GM12878 (cell line): ENCODE data around the gene SCIMP. TPM values are rescaled to one million over a fixed set of nuclear protein-coding genes. Genes with fewer than 3 reads are reported as not detected.
A peak's percentile ranks its signal among the peaks of the same experiment; 100 is the strongest.
"Not testable (repeated sequence)": the region's sequence is repeated elsewhere in the genome, so short reads cannot be mapped to it uniquely, and the experiment has no call there.

ENCODE experiments used
- ATAC-seq: fragments of 200-7000 bp; cut with Tn5 transposase; 3 replicates; pipeline ENCODE4 v1.9.1; 2020; ENCODE audit warnings: mild to moderate bottlenecking, moderate library complexity
- BruUV-seq: library from RNA; stranded (reverse); fragments of 400-500 nt; replicated peaks from 2 replicates; lab custom pipeline; 2021; lab: Mats Ljungman, UMichigan
- CTCF ChIA-PET: fragments of 300-600 bp; sonication (Branson Sonifier 250); formaldehyde crosslinking; extraction: SDS; loops from one replicate; lab custom pipeline; 2021; ENCODE audit warnings: inconsistent platforms; lab: Yijun Ruan, JAX
- POLR2A ChIA-PET: fragments of 350-600 bp; formaldehyde crosslinking; extraction: SDS; loops from one replicate; lab custom pipeline; 2021; ENCODE audit warnings: inconsistent platforms; lab: Charles Lee
- RAD21 ChIA-PET: fragments of 300-600 bp; sonication (Branson Sonifier 250); formaldehyde crosslinking; loops from one replicate; lab custom pipeline; 2023; ENCODE audit warnings: antibody characterized with exemption; ENCODE audit not compliant: unreplicated experiment; lab: Charles Lee
- SMC1A ChIA-PET: fragments of 300-600 bp; sonication (Branson Sonifier 250); formaldehyde crosslinking; loops from one replicate; lab custom pipeline; 2023; ENCODE audit not compliant: unreplicated experiment, uncharacterized antibody; lab: Charles Lee
- DNase-seq: peaks from one replicate; pipeline ENCODE4 v3.0.0-alpha.2; 2011; ENCODE audit warnings: low read depth, low spot score
- FAIRE-seq: peaks from 3 replicates; lab custom pipeline; 2011; peaks lifted over from hg19 to GRCh38; lab: Jason Lieb, UNC
- H2AFZ ChIP-seq: 2 replicates; pipeline ENCODE4 v1.6.0; 2011; ENCODE audit warnings: low read depth, low read length, control low read depth; ENCODE audit not compliant: control insufficient read depth
- H3K27ac ChIP-seq: 2 replicates; pipeline ENCODE4 v1.5.1; 2011; ENCODE audit warnings: control low read depth; ENCODE audit not compliant: control insufficient read depth, insufficient read depth
- H3K27me3 ChIP-seq, 2 experiments: replicated peaks in 1 of 2; 2 replicates each; pipeline versions ENCODE4 v1.6.0 to v1.6.1; 2011; ENCODE audit warnings: low read length in 1 of 2; ENCODE audit not compliant: control insufficient read depth in 2 of 2, insufficient read depth in 2 of 2
- H3K36me3 ChIP-seq, 2 experiments: 2 replicates each; pipeline ENCODE4 v1.5.1; 2011; ENCODE audit warnings: low read length in 1 of 2; ENCODE audit not compliant: control insufficient read depth in 2 of 2, insufficient read depth in 2 of 2
- H3K4me1 ChIP-seq: 2 replicates; pipeline ENCODE4 v1.6.1; 2011; ENCODE audit warnings: mild to moderate bottlenecking, low read length, moderate library complexity, mixed read lengths; ENCODE audit not compliant: control insufficient read depth, insufficient read depth
- H3K4me2 ChIP-seq: 2 replicates; pipeline ENCODE4 v1.6.0; 2011; ENCODE audit warnings: control low read depth; ENCODE audit not compliant: control insufficient read depth, insufficient read depth
- H3K4me3 ChIP-seq: fragments of 200-600 bp; sonication (generic); 2 replicates; pipeline ENCODE4 v1.5.1; 2016
- H3K79me2 ChIP-seq: 2 replicates; pipeline ENCODE4 v1.6.0; 2011; ENCODE audit warnings: low read length; ENCODE audit not compliant: control insufficient read depth, insufficient read depth
- H3K9ac ChIP-seq: 2 replicates; pipeline ENCODE4 v1.8.0; 2011; ENCODE audit warnings: low read length, control low read depth, mixed read lengths; ENCODE audit not compliant: control insufficient read depth, insufficient read depth
- H3K9me3 ChIP-seq: replicated peaks from 3 replicates; pipeline ENCODE4 v1.5.1; 2011; ENCODE audit warnings: mild to moderate bottlenecking, low read length; ENCODE audit not compliant: control insufficient read depth, insufficient read depth
- H4K20me1 ChIP-seq: 2 replicates; pipeline ENCODE4 v1.6.0; 2011; ENCODE audit not compliant: control insufficient read depth, insufficient read depth
- CREB1 ChIP-seq: IDR thresholded peaks from 2 replicates; pipeline ENCODE4 v1.6.1; 2012; ENCODE audit warnings: low read depth, mild to moderate bottlenecking, inconsistent platforms
- IKZF2 ChIP-seq, 2 experiments: fragments of 450-650 bp; IDR thresholded peaks; 2 replicates each; pipeline ENCODE4 v1.6.1; 2017; ENCODE audit warnings: mild to moderate bottlenecking in 2 of 2, moderate library complexity in 2 of 2
- KDM1A ChIP-seq: fragments of 200-600 bp; sonication (generic); IDR thresholded peaks from 2 replicates; pipeline ENCODE4 v1.6.1; 2016; ENCODE audit warnings: borderline replicate concordance
- KLF5 ChIP-seq: fragments of 450-650 bp; IDR thresholded peaks from 2 replicates; pipeline ENCODE4 v1.6.1; 2014; ENCODE audit warnings: mild to moderate bottlenecking; ENCODE audit not compliant: partially characterized antibody
- MEF2A ChIP-seq: IDR thresholded peaks from 2 replicates; pipeline ENCODE4 v1.6.1; 2011; ENCODE audit warnings: low read depth, mild to moderate bottlenecking, low read length, moderate library complexity; ENCODE audit not compliant: insufficient read depth
- PAX8 ChIP-seq: fragments of 450-650 bp; IDR thresholded peaks from 2 replicates; pipeline ENCODE4 v1.6.1; 2017; ENCODE audit warnings: mild to moderate bottlenecking, moderate library complexity
- SPI1 ChIP-seq: IDR thresholded peaks from 2 replicates; pipeline ENCODE4 v1.6.1; 2011; ENCODE audit warnings: low read depth, mild to moderate bottlenecking, low read length, moderate library complexity, borderline replicate concordance; ENCODE audit not compliant: insufficient read depth
- TCF7 ChIP-seq: IDR thresholded peaks from 2 replicates; pipeline ENCODE4 v1.6.1; 2014; ENCODE audit warnings: antibody characterized with exemption, borderline replicate concordance
- WGBS: methylation state at CpG from one replicate; pipeline ENCODE4 v1.1.6; 2016; ENCODE audit warnings: low lambda C conversion rate; ENCODE audit not compliant: insufficient replicate concordance, insufficient coverage; ENCODE audit errors: missing lambda C conversion rate; 5-methylcytosine and 5-hydroxymethylcytosine counted together
- in situ Hi-C: fragments of 300-500 bp; cut with MboI; formaldehyde crosslinking; loops from 9 replicates; pipeline ENCODE4 v1.14.3; 2018; ENCODE audit warnings: mixed read lengths
- intact Hi-C: fragments of 100-400 bp; cut with micrococcal nuclease; formaldehyde crosslinking; loops from one replicate; pipeline ENCODE4 v1.14.2; 2022; ENCODE audit not compliant: unreplicated experiment
- polyA plus RNA-seq, 11 experiments: library from polyadenylated mRNA; depleted of rRNA in 4 of 11; unstranded in 6 of 11; stranded (reverse) in 5 of 11; fragments of >200 nt; fragmentation: Nextera tagmentation in 4 of 11; fragmentation: Illumina TruSeq in 1 of 11; extraction: Ambion mirVana in 4 of 11; extraction: Trizol in 1 of 11; gene quantifications; 1 replicate in 1 of 11; 2 replicates in 10 of 11; pipeline versions ENCODE4 v1.2.1 to v1.2.3, GENCODE V29; 2011 to 2016; ENCODE audit warnings: inconsistent platforms in 2 of 11, missing spikeins in 2 of 11, low read depth in 1 of 11
- total RNA-seq, 4 experiments: library from RNA; depleted of rRNA in 3 of 4; stranded (reverse); fragments of >200 nt in 3 of 4; fragmentation: Illumina TruSeq in 1 of 4; extraction: Trizol in 1 of 4; gene quantifications; 2 replicates each; pipeline versions ENCODE4 v1.2.1 to v1.2.3, GENCODE V29; 2013 to 2021

SCIMP gene
- total and polyA plus RNA-seq, 10 of the 15 experiments (the other 5 are each of a cell fraction or from before 2014, with no cell fraction given): 56.7 to 151 (median 95.0) TPM

- TF ChIP-seq TCF7 (no peak), IKZF2 (IDR thresholded peaks at IDR 0.05) (no peak), KDM1A (no peak), CREB1 (no peak), SPI1 (no peak), MEF2A (no peak), PAX8 (no peak), KLF5 (no peak)
- TF ChIP-seq, all 136 proteins: peak for 0
Measured at GRCh38 chr17:5164436-5164835, 70.2 kb downstream of the SCIMP start (continued).

- RAD21 ChIA-PET, H3K36me3 ChIP-seq, H3K4me2 ChIP-seq, H2AFZ ChIP-seq, BruUV-seq, SMC1A ChIA-PET, H3K9me3 ChIP-seq, H3K4me3 ChIP-seq, H3K27me3 ChIP-seq, H3K79me2 ChIP-seq, intact Hi-C loops, DNase-seq, in situ Hi-C loops, H3K27ac ChIP-seq, H3K4me1 ChIP-seq, H3K9ac ChIP-seq, POLR2A ChIA-PET, H4K20me1 ChIP-seq, FAIRE-seq: not testable (repeated sequence)
- TF ChIP-seq SPI1: peak; percentile 50; the same call in 1 of the 2 replicates
- ATAC-seq: peak; percentile 79
- 33% methylated on average over 3 of the region's 3 CpGs for WGBS
- CTCF ChIA-PET: interaction anchor here (0.6 kb wide), 2 partner anchors 30 to 602 kb away, joined by 3 read pairs; partner anchors contain the start of gene GGT6
Measured at GRCh38 chr17:5161793-5162192, 72.9 kb downstream of the SCIMP start.

GRCh38 chr17:5160702-5161101, 74.0 kb downstream of the SCIMP start:
- H3K27ac ChIP-seq, H3K36me3 ChIP-seq, ATAC-seq, in situ Hi-C loops, H3K4me1 ChIP-seq, H3K27me3 ChIP-seq, H2AFZ ChIP-seq, H3K9ac ChIP-seq, RAD21 ChIA-PET, intact Hi-C loops, H4K20me1 ChIP-seq, BruUV-seq, H3K4me3 ChIP-seq, H3K4me2 ChIP-seq, H3K79me2 ChIP-seq, H3K9me3 ChIP-seq, FAIRE-seq, POLR2A ChIA-PET, DNase-seq: not testable (repeated sequence)
- ChIA-PET SMC1A (interaction anchor here (1.0 to 1.4 kb wide), 3 partner anchors 12 to 46 kb away, joined by 3 read pairs; no protein-coding TSS in a partner anchor), CTCF (interaction anchor here (0.9 kb wide), 1 partner anchor 211 kb away, joined by 3 read pairs; no protein-coding TSS in a partner anchor)
- 83% methylated on average over 1 of the region's 1 CpG for WGBS
